ENCODE results near the gene CRYGS. TPM values are rescaled to one million over a fixed set of nuclear protein-coding genes. Genes with fewer than 3 reads are reported as not detected.

CRYGS gene
- under 1 TPM; 0.34 to 0.87 (median 0.68) TPM for total RNA-seq (2021; fragmentation: NEBNext Ultra II Directional; extraction: Animal tissue kit (Norgen Biotek cat#: 25700))
- long read RNA-seq: 0 reads

DNA sequence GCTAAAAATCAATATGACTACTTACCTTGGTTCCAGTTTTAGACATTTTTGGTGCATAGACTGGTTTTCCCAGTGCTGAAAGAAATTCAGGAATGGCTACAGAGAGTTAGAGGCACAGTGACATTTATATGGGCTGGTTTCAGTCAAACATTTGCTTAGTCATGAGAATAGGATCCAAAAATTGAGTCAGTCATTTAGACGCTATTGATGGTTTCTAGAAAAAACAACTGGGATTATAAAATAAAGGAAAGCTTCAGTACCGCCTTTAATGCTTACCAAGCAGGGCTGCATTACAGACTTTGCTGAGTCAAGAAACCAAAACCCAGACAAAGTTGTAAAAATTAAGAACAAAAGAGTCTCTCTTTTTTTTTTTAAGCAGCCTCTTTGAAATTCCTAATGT is at the start of gene CRYGS:
TSS of gene CRYGS (minus strand) at position 100 of the 400 bp plus-strand sequence. CDS start at position 46, 54 bp downstream.
- Mint-ChIP-seq H3K27ac (peak within 1 kb of the TSS; percentile 4; the same call in 1 of the 2 replicates), H3K36me3 (ENCODE audit: low read depth) (no peaks in the 10 kb centered on the region; the same call in 1 of the 2 replicates), H3K9me3 (no peaks in the 10 kb centered on the region), H3K4me1 (ENCODE audit: low read depth) (peaks cover 43% of the 10 kb centered on the region), H3K4me3 (no peak within 1 kb of the TSS), H3K27me3 (ENCODE audit: insufficient read depth) (no peaks in the 10 kb centered on the region)
- TF ChIP-seq, protein P1, sequence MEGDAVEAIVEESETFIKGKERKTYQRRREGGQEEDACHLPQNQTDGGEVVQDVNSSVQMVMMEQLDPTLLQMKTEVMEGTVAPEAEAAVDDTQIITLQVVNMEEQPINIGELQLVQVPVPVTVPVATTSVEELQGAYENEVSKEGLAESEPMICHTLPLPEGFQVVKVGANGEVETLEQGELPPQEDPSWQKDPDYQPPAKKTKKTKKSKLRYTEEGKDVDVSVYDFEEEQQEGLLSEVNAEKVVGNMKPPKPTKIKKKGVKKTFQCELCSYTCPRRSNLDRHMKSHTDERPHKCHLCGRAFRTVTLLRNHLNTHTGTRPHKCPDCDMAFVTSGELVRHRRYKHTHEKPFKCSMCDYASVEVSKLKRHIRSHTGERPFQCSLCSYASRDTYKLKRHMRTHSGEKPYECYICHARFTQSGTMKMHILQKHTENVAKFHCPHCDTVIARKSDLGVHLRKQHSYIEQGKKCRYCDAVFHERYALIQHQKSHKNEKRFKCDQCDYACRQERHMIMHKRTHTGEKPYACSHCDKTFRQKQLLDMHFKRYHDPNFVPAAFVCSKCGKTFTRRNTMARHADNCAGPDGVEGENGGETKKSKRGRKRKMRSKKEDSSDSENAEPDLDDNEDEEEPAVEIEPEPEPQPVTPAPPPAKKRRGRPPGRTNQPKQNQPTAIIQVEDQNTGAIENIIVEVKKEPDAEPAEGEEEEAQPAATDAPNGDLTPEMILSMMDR (IDR thresholded peaks at IDR 0.05): no peak
- no peak for DNase-seq

DNA sequence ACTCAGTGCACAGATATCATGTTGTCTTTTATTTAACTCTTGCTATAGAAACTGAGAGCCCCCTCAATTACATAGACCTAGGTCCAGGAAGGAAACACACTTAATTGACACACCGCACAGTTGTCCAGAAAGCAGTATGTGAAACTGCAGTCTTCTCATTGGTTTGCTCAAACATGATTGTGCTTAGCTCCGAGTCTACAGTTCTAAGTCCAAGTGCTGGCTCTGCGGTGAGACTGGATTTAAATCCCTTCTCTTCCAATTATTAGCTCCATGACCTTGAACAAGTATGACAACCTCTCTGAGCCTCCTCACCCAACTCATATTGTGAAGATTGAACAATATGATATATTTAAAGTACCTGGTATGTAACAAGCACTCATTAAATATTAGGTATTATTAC is 49.7 kb upstream of the CRYGS start:
- TF ChIP-seq, protein P1 (IDR thresholded peaks at IDR 0.05): no peak
- Mint-ChIP-seq H3K27me3 (ENCODE audit: insufficient read depth) (peaks cover 8% of the 10 kb centered on the region), H3K9me3 (no peaks in the 10 kb centered on the region), H3K4me1 (ENCODE audit: low read depth) (peaks cover 24% of the 10 kb centered on the region), H3K4me3 (no peak overlapping the region), H3K27ac (no peak overlapping the region), H3K36me3 (ENCODE audit: low read depth) (no peaks in the 10 kb centered on the region)
- DNase-seq: no peak

- H3K9me3 Mint-ChIP-seq: no peaks in the 10 kb centered on the region
- no peaks in the 10 kb centered on the region for H3K36me3 Mint-ChIP-seq (ENCODE audit: low read depth)
- no peak for DNase-seq
- H3K27ac Mint-ChIP-seq: no peak overlapping the region
- H3K27me3 Mint-ChIP-seq (ENCODE audit: insufficient read depth): peaks cover 3% of the 10 kb centered on the region
- peaks cover 23% of the 10 kb centered on the region for H3K4me1 Mint-ChIP-seq (ENCODE audit: low read depth)
- TF ChIP-seq, protein P1 (IDR thresholded peaks at IDR 0.05): no peak
- H3K4me3 Mint-ChIP-seq: no peak overlapping the region
Observed at GRCh38 chr3:186592682-186593081, 48.5 kb upstream of the CRYGS start.

DNA sequence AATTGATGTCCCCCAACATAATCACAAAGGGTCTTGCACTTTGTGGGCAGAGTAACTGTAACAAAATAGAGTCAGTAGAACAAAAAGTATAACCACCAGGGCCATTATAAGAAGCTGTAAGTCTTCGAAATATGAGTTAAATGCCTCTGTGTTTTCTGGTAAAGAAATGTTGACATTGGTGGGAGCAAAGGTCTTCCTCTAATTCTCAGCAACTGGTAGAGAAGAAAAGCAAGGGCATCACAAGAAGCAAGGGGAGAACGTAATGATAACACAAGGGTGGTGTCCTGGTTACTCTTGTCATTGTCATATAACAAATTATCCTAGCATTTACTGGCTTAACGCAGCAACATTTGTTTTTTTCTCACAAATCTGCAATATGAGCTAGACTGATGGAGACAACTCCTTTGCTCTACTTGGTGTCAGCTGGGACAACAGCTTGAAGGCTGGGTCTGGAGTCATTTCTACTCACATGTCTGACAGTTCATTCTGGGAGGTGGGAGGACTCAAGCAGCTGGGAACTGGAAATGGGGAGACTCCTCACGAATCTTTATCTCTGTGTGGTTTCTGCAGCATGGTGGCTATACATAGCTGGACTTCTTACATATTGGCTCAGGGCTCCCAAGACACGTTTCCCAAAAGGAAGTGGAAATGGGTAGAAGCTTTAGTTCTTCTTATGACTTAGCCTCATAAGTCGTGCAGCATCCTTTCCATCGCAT is 46.6 kb upstream of the CRYGS start:
- no peaks in the 10 kb centered on the region for H3K36me3 Mint-ChIP-seq (ENCODE audit: low read depth)
- H3K27ac Mint-ChIP-seq: no peak overlapping the region
- DNase-seq: no peak
- TF ChIP-seq, protein P1 (IDR thresholded peaks at IDR 0.05): no peak
- H3K4me1 Mint-ChIP-seq (ENCODE audit: low read depth): peaks cover 17% of the 10 kb centered on the region
- no peak overlapping the region for H3K4me3 Mint-ChIP-seq
- no peaks in the 10 kb centered on the region for H3K9me3 Mint-ChIP-seq
- H3K27me3 Mint-ChIP-seq (ENCODE audit: insufficient read depth): peaks cover 3% of the 10 kb centered on the region

- DNase-seq: no peak
- H3K27ac Mint-ChIP-seq: no peak overlapping the region
- H3K36me3 Mint-ChIP-seq (ENCODE audit: low read depth): 0 out of 2 replicates have a peak, but pooled peaks cover under 1% of the 10 kb centered on the region
Observed at GRCh38 chr3:186589856-186590579, 45.8 kb upstream of the CRYGS start.

More at GRCh38 chr3:186589856-186590579, 45.8 kb upstream of the CRYGS start:
- Mint-ChIP-seq H3K4me1 (ENCODE audit: low read depth) (peaks cover 17% of the 10 kb centered on the region), H3K9me3 (no peaks in the 10 kb centered on the region), H3K4me3 (no peak overlapping the region), H3K27me3 (ENCODE audit: insufficient read depth) (peaks cover 3% of the 10 kb centered on the region)
- TF ChIP-seq, protein P1 (IDR thresholded peaks at IDR 0.05): no peak
